HepG2 (cell line): ENCODE measurements around the gene RPS6KA3. TPM values are rescaled to one million over a fixed set of nuclear protein-coding genes. Genes with fewer than 3 reads are reported as not detected.
A peak's percentile ranks its signal among the peaks of the same experiment; 100 is the strongest.

Source experiments
- CCAR2 ChIP-seq: fragments of 200-400 bp; formaldehyde crosslinking; optimal IDR thresholded peaks from 2 replicates; pipeline ENCODE3; 2018; ENCODE audit warnings: low read depth, mild to moderate bottlenecking, low read length, moderate library complexity
- HDAC2 ChIP-seq: sonication (generic); formaldehyde crosslinking; IDR thresholded peaks from 2 replicates; pipeline ENCODE4 v1.4.0; 2020; ENCODE audit warnings: missing genetic modification reagents
- MED8 ChIP-seq: sonication (generic); formaldehyde crosslinking; IDR thresholded peaks from 2 replicates; pipeline ENCODE4 v1.8.1; 2023; ENCODE audit warnings: mild to moderate bottlenecking, missing genetic modification reagents; ENCODE audit not compliant: insufficient replicate concordance
- NCOA2 ChIP-seq: sonication (generic); formaldehyde crosslinking; IDR thresholded peaks from 2 replicates; pipeline ENCODE4 v1.8.0; 2022; ENCODE audit warnings: inconsistent platforms
- NR2F1 ChIP-seq, 2 experiments: fragments of 450-650 bp in 1 of 2; formaldehyde crosslinking in 1 of 2; IDR thresholded peaks; 2 replicates each; pipeline versions ENCODE4 v1.5.0 to v1.6.1; 2016 to 2020; ENCODE audit warnings: mild to moderate bottlenecking in 1 of 2, missing compliant biosample characterization in 1 of 2, missing genetic modification reagents in 1 of 2, moderate library complexity in 1 of 2
- TBP ChIP-seq: sonication (generic); formaldehyde crosslinking; IDR thresholded peaks from 2 replicates; pipeline ENCODE4 v1.5.0; 2020; ENCODE audit warnings: missing genetic modification reagents
- ZNF317 ChIP-seq: sonication (generic); formaldehyde crosslinking; IDR thresholded peaks from 2 replicates; pipeline ENCODE4 v1.5.0; 2020; ENCODE audit warnings: mild to moderate bottlenecking, missing genetic modification reagents
- ZNF331 ChIP-seq: sonication (generic); formaldehyde crosslinking; IDR thresholded peaks from 2 replicates; pipeline ENCODE4 v1.4.0; 2020; ENCODE audit warnings: missing genetic modification reagents
- ZNF431 ChIP-seq: sonication (generic); formaldehyde crosslinking; IDR thresholded peaks from 2 replicates; pipeline ENCODE4 v1.9.0; 2022; ENCODE audit warnings: missing genetic modification reagents, low read depth, mild to moderate bottlenecking, borderline replicate concordance
- polyA plus RNA-seq, 8 experiments: library from polyadenylated mRNA; depleted of rRNA in 3 of 8; stranded (reverse) in 7 of 8; unstranded in 1 of 8; fragments of >200 nt; fragmentation: Illumina TruSeq in 4 of 8; extraction: Trizol in 4 of 8; gene quantifications; 2 replicates each; pipeline versions ENCODE4 v1.2.1 to v1.2.3, GENCODE V29; 2011 to 2016; ENCODE audit warnings: low read depth in 4 of 8, missing spikeins in 1 of 8, mixed read lengths in 1 of 8; ENCODE audit not compliant: insufficient read depth in 1 of 8
- total RNA-seq, 5 experiments: library from RNA; depleted of rRNA; stranded (reverse); fragments of >200 nt; fragmentation: Illumina TruSeq; extraction: Trizol; gene quantifications; 2 replicates each; pipeline ENCODE4 v1.2.3, GENCODE V29; 2016; ENCODE audit warnings: low read depth in 1 of 5
- TF ChIP-seq, protein P1 (sequence below): sonication (generic); formaldehyde crosslinking; IDR thresholded peaks from 2 replicates; pipeline ENCODE4 v1.8.1; 2022; ENCODE audit warnings: low read depth, mild to moderate bottlenecking, missing genetic modification reagents
- TF ChIP-seq, protein P2 (sequence below): sonication (generic); formaldehyde crosslinking; conservative IDR thresholded peaks from 2 replicates; pipeline ENCODE4 v1.8.0; 2022; ENCODE audit warnings: mild to moderate bottlenecking, moderate library complexity, missing genetic modification reagents
- TF ChIP-seq, protein P3 (sequence below): sonication (generic); formaldehyde crosslinking; conservative IDR thresholded peaks from 2 replicates; pipeline ENCODE4 v1.4.0; 2020; ENCODE audit warnings: missing genetic modification reagents
- TF ChIP-seq, protein P4 (sequence below), 2 experiments: sonication (generic) in 1 of 2; formaldehyde crosslinking in 1 of 2; IDR thresholded peaks; 2 replicates each; pipeline versions ENCODE4 v1.5.1 to v1.6.1; 2011 to 2020; ENCODE audit warnings: borderline replicate concordance in 1 of 2, low read depth in 1 of 2, low read length in 1 of 2, mild to moderate bottlenecking in 1 of 2, missing genetic modification reagents in 1 of 2, moderate library complexity in 1 of 2
- TF ChIP-seq, protein P5 (sequence below): IDR thresholded peaks from 2 replicates; pipeline ENCODE4 v1.6.1; 2016; ENCODE audit warnings: mild to moderate bottlenecking
- TF ChIP-seq, protein P6 (sequence below): sonication (generic); formaldehyde crosslinking; IDR thresholded peaks from 2 replicates; pipeline ENCODE4 v1.4.0; 2020; ENCODE audit warnings: missing genetic modification reagents, borderline replicate concordance

RPS6KA3 gene
- total and polyA plus RNA-seq, 2 of the 13 experiments (the other 11 are each of a cell fraction or from before 2014, with no cell fraction given) = 314 to 357 TPM

DNA sequence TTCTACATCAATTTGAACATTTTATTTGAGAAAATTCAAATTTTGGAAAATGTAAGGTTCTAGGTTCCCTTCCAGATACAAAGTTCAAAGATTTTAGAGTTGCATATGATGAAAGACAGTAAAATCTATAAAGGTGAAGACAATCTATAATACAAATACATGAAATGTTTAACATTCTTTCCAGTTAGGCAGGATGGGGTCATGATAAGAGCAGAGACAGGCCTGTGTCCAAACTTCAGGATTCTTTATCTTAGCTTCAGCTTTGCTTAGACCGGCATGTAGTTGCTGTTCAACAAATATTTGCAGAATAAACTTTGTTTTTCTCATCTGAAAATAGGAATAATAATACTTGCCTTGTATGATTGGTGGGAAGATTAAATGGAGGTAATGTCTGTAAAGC lies 4.5 kb upstream of the RPS6KA3 start (continued):
- TF ChIP-seq, protein P1, sequence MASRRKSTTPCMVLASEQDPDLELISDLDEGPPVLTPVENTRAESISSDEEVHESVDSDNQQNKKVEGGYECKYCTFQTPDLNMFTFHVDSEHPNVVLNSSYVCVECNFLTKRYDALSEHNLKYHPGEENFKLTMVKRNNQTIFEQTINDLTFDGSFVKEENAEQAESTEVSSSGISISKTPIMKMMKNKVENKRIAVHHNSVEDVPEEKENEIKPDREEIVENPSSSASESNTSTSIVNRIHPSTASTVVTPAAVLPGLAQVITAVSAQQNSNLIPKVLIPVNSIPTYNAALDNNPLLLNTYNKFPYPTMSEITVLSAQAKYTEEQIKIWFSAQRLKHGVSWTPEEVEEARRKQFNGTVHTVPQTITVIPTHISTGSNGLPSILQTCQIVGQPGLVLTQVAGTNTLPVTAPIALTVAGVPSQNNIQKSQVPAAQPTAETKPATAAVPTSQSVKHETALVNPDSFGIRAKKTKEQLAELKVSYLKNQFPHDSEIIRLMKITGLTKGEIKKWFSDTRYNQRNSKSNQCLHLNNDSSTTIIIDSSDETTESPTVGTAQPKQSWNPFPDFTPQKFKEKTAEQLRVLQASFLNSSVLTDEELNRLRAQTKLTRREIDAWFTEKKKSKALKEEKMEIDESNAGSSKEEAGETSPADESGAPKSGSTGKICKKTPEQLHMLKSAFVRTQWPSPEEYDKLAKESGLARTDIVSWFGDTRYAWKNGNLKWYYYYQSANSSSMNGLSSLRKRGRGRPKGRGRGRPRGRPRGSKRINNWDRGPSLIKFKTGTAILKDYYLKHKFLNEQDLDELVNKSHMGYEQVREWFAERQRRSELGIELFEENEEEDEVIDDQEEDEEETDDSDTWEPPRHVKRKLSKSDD (CRISPR knock-in tag) = no peak
- TF ChIP-seq CCAR2 (no peak), NR2F1 (CRISPR knock-in tag; IDR thresholded peaks at IDR 0.05) (no peak), TBP (CRISPR knock-in tag) (no peak), MED8 (CRISPR knock-in tag) (no peak), HDAC2 (peak; percentile 56; the same call in 1 of the 2 replicates), NCOA2 (CRISPR knock-in tag) (peak; percentile 95), ZNF331 (CRISPR knock-in tag) (0 out of 2 replicates have a peak, but pooled peaks have one; percentile 15), ZNF431 (CRISPR knock-in tag) (no peak), ZNF317 (CRISPR knock-in tag) (no peak)
- TF ChIP-seq, protein P2, sequence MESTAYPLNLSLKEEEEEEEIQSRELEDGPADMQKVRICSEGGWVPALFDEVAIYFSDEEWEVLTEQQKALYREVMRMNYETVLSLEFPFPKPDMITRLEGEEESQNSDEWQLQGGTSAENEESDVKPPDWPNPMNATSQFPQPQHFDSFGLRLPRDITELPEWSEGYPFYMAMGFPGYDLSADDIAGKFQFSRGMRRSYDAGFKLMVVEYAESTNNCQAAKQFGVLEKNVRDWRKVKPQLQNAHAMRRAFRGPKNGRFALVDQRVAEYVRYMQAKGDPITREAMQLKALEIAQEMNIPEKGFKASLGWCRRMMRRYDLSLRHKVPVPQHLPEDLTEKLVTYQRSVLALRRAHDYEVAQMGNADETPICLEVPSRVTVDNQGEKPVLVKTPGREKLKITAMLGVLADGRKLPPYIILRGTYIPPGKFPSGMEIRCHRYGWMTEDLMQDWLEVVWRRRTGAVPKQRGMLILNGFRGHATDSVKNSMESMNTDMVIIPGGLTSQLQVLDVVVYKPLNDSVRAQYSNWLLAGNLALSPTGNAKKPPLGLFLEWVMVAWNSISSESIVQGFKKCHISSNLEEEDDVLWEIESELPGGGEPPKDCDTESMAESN (CRISPR knock-in tag) = no peak
- TF ChIP-seq, protein P3, sequence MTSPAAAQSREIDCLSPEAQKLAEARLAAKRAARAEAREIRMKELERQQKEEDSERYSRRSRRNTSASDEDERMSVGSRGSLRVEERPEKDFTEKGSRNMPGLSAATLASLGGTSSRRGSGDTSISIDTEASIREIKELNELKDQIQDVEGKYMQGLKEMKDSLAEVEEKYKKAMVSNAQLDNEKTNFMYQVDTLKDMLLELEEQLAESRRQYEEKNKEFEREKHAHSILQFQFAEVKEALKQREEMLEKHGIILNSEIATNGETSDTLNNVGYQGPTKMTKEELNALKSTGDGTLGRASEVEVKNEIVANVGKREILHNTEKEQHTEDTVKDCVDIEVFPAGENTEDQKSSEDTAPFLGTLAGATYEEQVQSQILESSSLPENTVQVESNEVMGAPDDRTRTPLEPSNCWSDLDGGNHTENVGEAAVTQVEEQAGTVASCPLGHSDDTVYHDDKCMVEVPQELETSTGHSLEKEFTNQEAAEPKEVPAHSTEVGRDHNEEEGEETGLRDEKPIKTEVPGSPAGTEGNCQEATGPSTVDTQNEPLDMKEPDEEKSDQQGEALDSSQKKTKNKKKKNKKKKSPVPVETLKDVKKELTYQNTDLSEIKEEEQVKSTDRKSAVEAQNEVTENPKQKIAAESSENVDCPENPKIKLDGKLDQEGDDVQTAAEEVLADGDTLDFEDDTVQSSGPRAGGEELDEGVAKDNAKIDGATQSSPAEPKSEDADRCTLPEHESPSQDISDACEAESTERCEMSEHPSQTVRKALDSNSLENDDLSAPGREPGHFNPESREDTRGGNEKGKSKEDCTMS (CRISPR knock-in tag) = no peak
- TF ChIP-seq, protein P4, sequence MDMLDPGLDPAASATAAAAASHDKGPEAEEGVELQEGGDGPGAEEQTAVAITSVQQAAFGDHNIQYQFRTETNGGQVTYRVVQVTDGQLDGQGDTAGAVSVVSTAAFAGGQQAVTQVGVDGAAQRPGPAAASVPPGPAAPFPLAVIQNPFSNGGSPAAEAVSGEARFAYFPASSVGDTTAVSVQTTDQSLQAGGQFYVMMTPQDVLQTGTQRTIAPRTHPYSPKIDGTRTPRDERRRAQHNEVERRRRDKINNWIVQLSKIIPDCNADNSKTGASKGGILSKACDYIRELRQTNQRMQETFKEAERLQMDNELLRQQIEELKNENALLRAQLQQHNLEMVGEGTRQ (IDR thresholded peaks at IDR 0.05; ENCODE audit: low read depth, low read length) = no peak
- TF ChIP-seq, protein P4 (CRISPR knock-in tag; IDR thresholded peaks at IDR 0.05; ENCODE audit: borderline replicate concordance) = no peak
- TF ChIP-seq, protein P5, sequence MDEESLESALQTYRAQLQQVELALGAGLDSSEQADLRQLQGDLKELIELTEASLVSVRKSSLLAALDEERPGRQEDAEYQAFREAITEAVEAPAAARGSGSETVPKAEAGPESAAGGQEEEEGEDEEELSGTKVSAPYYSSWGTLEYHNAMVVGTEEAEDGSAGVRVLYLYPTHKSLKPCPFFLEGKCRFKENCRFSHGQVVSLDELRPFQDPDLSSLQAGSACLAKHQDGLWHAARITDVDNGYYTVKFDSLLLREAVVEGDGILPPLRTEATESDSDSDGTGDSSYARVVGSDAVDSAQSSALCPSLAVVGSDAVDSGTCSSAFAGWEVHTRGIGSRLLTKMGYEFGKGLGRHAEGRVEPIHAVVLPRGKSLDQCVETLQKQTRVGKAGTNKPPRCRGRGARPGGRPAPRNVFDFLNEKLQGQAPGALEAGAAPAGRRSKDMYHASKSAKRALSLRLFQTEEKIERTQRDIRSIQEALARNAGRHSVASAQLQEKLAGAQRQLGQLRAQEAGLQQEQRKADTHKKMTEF (CRISPR knock-in tag) = peak; percentile 64
- TF ChIP-seq, protein P6, sequence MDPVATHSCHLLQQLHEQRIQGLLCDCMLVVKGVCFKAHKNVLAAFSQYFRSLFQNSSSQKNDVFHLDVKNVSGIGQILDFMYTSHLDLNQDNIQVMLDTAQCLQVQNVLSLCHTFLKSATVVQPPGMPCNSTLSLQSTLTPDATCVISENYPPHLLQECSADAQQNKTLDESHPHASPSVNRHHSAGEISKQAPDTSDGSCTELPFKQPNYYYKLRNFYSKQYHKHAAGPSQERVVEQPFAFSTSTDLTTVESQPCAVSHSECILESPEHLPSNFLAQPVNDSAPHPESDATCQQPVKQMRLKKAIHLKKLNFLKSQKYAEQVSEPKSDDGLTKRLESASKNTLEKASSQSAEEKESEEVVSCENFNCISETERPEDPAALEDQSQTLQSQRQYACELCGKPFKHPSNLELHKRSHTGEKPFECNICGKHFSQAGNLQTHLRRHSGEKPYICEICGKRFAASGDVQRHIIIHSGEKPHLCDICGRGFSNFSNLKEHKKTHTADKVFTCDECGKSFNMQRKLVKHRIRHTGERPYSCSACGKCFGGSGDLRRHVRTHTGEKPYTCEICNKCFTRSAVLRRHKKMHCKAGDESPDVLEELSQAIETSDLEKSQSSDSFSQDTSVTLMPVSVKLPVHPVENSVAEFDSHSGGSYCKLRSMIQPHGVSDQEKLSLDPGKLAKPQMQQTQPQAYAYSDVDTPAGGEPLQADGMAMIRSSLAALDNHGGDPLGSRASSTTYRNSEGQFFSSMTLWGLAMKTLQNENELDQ (CRISPR knock-in tag) = no peak
